K562 (cell line): Measurements from ENCODE around the gene TBX6.

Experiments used
- DDX20 ChIP-seq: fragments of 450-650 bp; IDR thresholded peaks from 2 replicates; pipeline ENCODE4 v1.6.1; 2016; ENCODE audit warnings: missing genetic modification characterization, low read depth, mild to moderate bottlenecking, missing compliant biosample characterization, moderate library complexity
- EZH2 ChIP-seq: IDR thresholded peaks from 2 replicates; pipeline ENCODE4 v1.6.1; 2012; ENCODE audit warnings: low read depth, mild to moderate bottlenecking, inconsistent platforms, low read length, borderline replicate concordance
- MECOM ChIP-seq: fragments of 250-450 bp; sonication (Bioruptor Pico); IDR thresholded peaks from 2 replicates; pipeline ENCODE4 v1.8.0; 2022; ENCODE audit warnings: inconsistent platforms
- PHTF2 ChIP-seq: fragments of 250-450 bp; sonication (Bioruptor Pico); IDR thresholded peaks from 2 replicates; pipeline ENCODE4 v1.5.0; 2021; ENCODE audit warnings: mild to moderate bottlenecking
- TF ChIP-seq, protein P1 (sequence below): fragments of 450-650 bp; conservative IDR thresholded peaks from 2 replicates; pipeline ENCODE4 v1.6.1; 2016; ENCODE audit warnings: missing genetic modification characterization, low read depth, mild to moderate bottlenecking, missing compliant biosample characterization, moderate library complexity

DNA sequence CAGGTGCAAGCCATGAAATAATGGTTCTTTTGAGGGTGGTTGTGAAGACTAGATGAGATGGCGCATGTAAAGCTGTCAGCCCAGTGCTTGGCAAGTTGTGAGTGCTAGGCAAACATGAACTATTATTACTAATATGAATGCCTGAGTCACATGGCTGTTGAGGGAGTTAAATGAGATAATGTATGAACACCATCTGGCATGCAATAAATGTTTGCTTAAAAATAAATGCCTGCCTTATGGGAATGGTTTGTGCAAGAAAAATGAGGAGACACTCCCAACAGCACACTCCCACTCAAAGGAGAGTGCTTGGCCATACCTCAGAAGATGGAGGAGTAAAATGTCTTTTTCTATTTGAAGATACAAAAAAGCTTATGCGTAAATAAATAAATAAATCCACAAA, 27.7 kb upstream of the TBX6 start:
- TF ChIP-seq EZH2: no peak
- no peak for TF ChIP-seq PHTF2 (CRISPR knock-in tag)
- TF ChIP-seq DDX20: no peak
- TF ChIP-seq, protein P1, sequence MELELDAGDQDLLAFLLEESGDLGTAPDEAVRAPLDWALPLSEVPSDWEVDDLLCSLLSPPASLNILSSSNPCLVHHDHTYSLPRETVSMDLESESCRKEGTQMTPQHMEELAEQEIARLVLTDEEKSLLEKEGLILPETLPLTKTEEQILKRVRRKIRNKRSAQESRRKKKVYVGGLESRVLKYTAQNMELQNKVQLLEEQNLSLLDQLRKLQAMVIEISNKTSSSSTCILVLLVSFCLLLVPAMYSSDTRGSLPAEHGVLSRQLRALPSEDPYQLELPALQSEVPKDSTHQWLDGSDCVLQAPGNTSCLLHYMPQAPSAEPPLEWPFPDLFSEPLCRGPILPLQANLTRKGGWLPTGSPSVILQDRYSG (tag): no peak
- TF ChIP-seq MECOM: no peak
